K562 (cell line): Measurements from ENCODE around the gene MYO18A. TPM values are rescaled to one million over a fixed set of nuclear protein-coding genes. Genes with fewer than 3 reads are reported as not detected.

Experiments
- ATAC-seq: fragments of 200-7000 bp; cut with Tn5 transposase; 3 replicates; pipeline ENCODE4 v1.9.1; 2020; ENCODE audit warnings: moderate library complexity
- BruUV-seq: library from RNA; stranded (reverse); fragments of 400-500 nt; replicated peaks from 2 replicates; lab custom pipeline; 2021; lab: Mats Ljungman, UMichigan
- CTCF ChIA-PET: fragments of 300-600 bp; formaldehyde crosslinking; extraction: SDS; loops from one replicate; lab custom pipeline; 2021; ENCODE audit warnings: low intra/inter-chr PET ratio; lab: Yijun Ruan, JAX
- POLR2A ChIA-PET: fragments of 300-600, 350-650 bp; sonication (Branson Sonifier 250); formaldehyde crosslinking; extraction: SDS; loops from one replicate; lab custom pipeline; 2021; ENCODE audit warnings: antibody characterized with exemption, inconsistent platforms; lab: Yijun Ruan, JAX
- DNase-seq, 4 experiments: peaks; one replicate each; pipeline versions ENCODE4 v3.0.0 to v3.0.0-alpha.2; 2011 to 2018; ENCODE audit warnings: low spot score in 3 of 4, mixed read lengths in 3 of 4; ENCODE audit errors: extremely low read depth in 1 of 4
- FAIRE-seq: peaks from 2 replicates; lab custom pipeline; 2011; peaks lifted over from hg19 to GRCh38; lab: Jason Lieb, UNC
- H2AFZ ChIP-seq: 2 replicates; pipeline ENCODE4 v1.6.0; 2011; ENCODE audit warnings: low read depth, low read length, control low read depth, inconsistent platforms
- H3K27ac ChIP-seq: fragments of 200-600 bp; 3 replicates; pipeline ENCODE4 v1.8.0; 2011; ENCODE audit warnings: low read depth, mild to moderate bottlenecking, control low read depth, inconsistent platforms, low read length, moderate library complexity, mixed read lengths; ENCODE audit errors: extremely low read depth
- H3K27me3 ChIP-seq, 2 experiments: fragments of 300-600 bp in 1 of 2; 2 replicates in 1 of 2; 3 replicates in 1 of 2; pipeline versions ENCODE4 v1.6.0 to v1.8.0; 2011; ENCODE audit warnings: inconsistent platforms in 2 of 2, low read length in 2 of 2, mild to moderate bottlenecking in 1 of 2, mixed read lengths in 1 of 2, moderate library complexity in 1 of 2; ENCODE audit not compliant: control insufficient read depth in 2 of 2, insufficient read depth in 2 of 2
- H3K36me3 ChIP-seq: fragments of 300-600 bp; 3 replicates; pipeline ENCODE4 v1.8.0; 2011; ENCODE audit warnings: mild to moderate bottlenecking, low read length, inconsistent platforms; ENCODE audit not compliant: control insufficient read depth, insufficient read depth
- H3K4me1 ChIP-seq, 2 experiments: fragments of 200-600 bp in 1 of 2; replicated peaks in 1 of 2; 2 replicates in 1 of 2; 3 replicates in 1 of 2; pipeline versions ENCODE4 v1.5.1 to v1.8.0; 2011; ENCODE audit warnings: inconsistent platforms in 2 of 2, low read length in 2 of 2, mild to moderate bottlenecking in 1 of 2, mixed read lengths in 1 of 2, moderate library complexity in 1 of 2; ENCODE audit not compliant: control insufficient read depth in 2 of 2, insufficient read depth in 2 of 2
- H3K4me2 ChIP-seq: 2 replicates; pipeline ENCODE4 v1.6.1; 2011; ENCODE audit warnings: low read length, control low read depth, inconsistent platforms, mixed read lengths; ENCODE audit not compliant: insufficient read depth
- H3K4me3 ChIP-seq: fragments of 200-600 bp; sonication (generic), shearing (Covaris generic); 2 replicates; pipeline ENCODE4 v1.5.1; 2016; ENCODE audit warnings: control low read depth, inconsistent platforms
- H3K79me2 ChIP-seq: fragments of 200-600 bp; 3 replicates; pipeline ENCODE4 v1.8.0; 2011; ENCODE audit warnings: low read length, inconsistent platforms; ENCODE audit not compliant: control insufficient read depth, insufficient read depth
- H3K9ac ChIP-seq, 2 experiments: 2 replicates each; pipeline versions ENCODE4 v1.6.0 to v1.6.1; 2011; ENCODE audit warnings: low read depth in 2 of 2, low read length in 2 of 2, control low read depth in 1 of 2, inconsistent platforms in 1 of 2, mild to moderate bottlenecking in 1 of 2, mixed read lengths in 1 of 2; ENCODE audit not compliant: insufficient read depth in 1 of 2
- H3K9me1 ChIP-seq: one replicate; pipeline ENCODE4 v1.6.0; 2011; ENCODE audit warnings: inconsistent platforms, mild to moderate bottlenecking, low read length, moderate library complexity; ENCODE audit not compliant: control insufficient read depth, insufficient read depth
- H3K9me3 ChIP-seq: replicated peaks from 2 replicates; pipeline ENCODE4 v1.5.1; 2011; ENCODE audit warnings: low read depth, low read length, inconsistent platforms; ENCODE audit not compliant: control insufficient read depth, insufficient read depth
- H4K20me1 ChIP-seq: replicated peaks from 2 replicates; pipeline ENCODE4 v1.6.1; 2011; ENCODE audit warnings: low read length, inconsistent platforms, mixed read lengths; ENCODE audit not compliant: control insufficient read depth, insufficient read depth
- ESRRB ChIP-seq: fragments of 250-450 bp; sonication (Bioruptor Pico); IDR thresholded peaks from 2 replicates; pipeline ENCODE4 v1.5.0; 2020; ENCODE audit warnings: mild to moderate bottlenecking, moderate library complexity, borderline replicate concordance
- HDAC1 ChIP-seq, 2 experiments: fragments of 450-650 bp; IDR thresholded peaks; 2 replicates each; pipeline ENCODE4 v1.6.1; 2016 to 2017; ENCODE audit warnings: inconsistent platforms in 1 of 2, mild to moderate bottlenecking in 1 of 2, moderate library complexity in 1 of 2
- MIER1 ChIP-seq: fragments of 450-650 bp; IDR thresholded peaks from 2 replicates; pipeline ENCODE4 v1.6.1; 2016; ENCODE audit warnings: antibody characterized with exemption, mild to moderate bottlenecking, low read depth
- MTA3 ChIP-seq: fragments of 450-650 bp; formaldehyde crosslinking; IDR thresholded peaks from 2 replicates; pipeline ENCODE4 v1.6.1; 2017; ENCODE audit warnings: mild to moderate bottlenecking, borderline replicate concordance
- NCOA4 ChIP-seq: fragments of 450-650 bp; IDR thresholded peaks from 2 replicates; pipeline ENCODE4 v1.6.1; 2018; ENCODE audit warnings: mild to moderate bottlenecking; ENCODE audit not compliant: partially characterized antibody
- SMARCA4 ChIP-seq: fragments of 450-650 bp; IDR thresholded peaks from 2 replicates; pipeline ENCODE4 v1.6.1; 2016
- ZNF175 ChIP-seq: fragments of 200-800 bp; sonication (Bioruptor generic); IDR thresholded peaks from 2 replicates; pipeline ENCODE4 v1.6.1; 2016; ENCODE audit warnings: low read depth, mild to moderate bottlenecking, missing genetic modification characterization, missing compliant biosample characterization
- ZNF224 ChIP-seq: sonication (generic); formaldehyde crosslinking; IDR thresholded peaks from 2 replicates; pipeline ENCODE4 v1.8.0; 2022; ENCODE audit warnings: mild to moderate bottlenecking, missing genetic modification reagents
- ZNF76 ChIP-seq: fragments of 250-450 bp; sonication (Bioruptor Pico); IDR thresholded peaks from 2 replicates; pipeline ENCODE4 v1.4.0; 2020; ENCODE audit warnings: mild to moderate bottlenecking, moderate library complexity, borderline replicate concordance
- WGBS: fragments of 100-300 bp; shearing (Covaris generic); methylation state at CpG from one replicate; pipeline ENCODE4 v1.1.6; 2016; ENCODE audit warnings: low coverage, mixed read lengths; ENCODE audit not compliant: insufficient coverage; ENCODE audit errors: missing lambda C conversion rate; 5-methylcytosine and 5-hydroxymethylcytosine counted together
- in situ Hi-C: fragments of 300-500 bp; cut with MboI; formaldehyde crosslinking; loops from 4 replicates; pipeline ENCODE4 v1.15.0; 2018; ENCODE audit warnings: inconsistent platforms, mixed read lengths
- intact Hi-C: fragments of 100-400 bp; cut with micrococcal nuclease; formaldehyde crosslinking; loops from 2 replicates; pipeline ENCODE4 v1.14.2; 2022
- polyA plus RNA-seq, 8 experiments: library from polyadenylated mRNA; depleted of rRNA in 4 of 8; stranded (reverse) in 5 of 8; unstranded in 3 of 8; fragments of >200 nt; fragmentation: Nextera tagmentation in 2 of 8; fragmentation: Illumina TruSeq in 1 of 8; extraction: Ambion mirVana in 2 of 8; extraction: Trizol in 1 of 8; gene quantifications; 2 replicates each; pipeline versions ENCODE4 v1.2.1 to v1.2.3, GENCODE V29; 2011 to 2014; ENCODE audit warnings: inconsistent platforms in 1 of 8, missing spikeins in 1 of 8
- total RNA-seq, 7 experiments: library from RNA; depleted of rRNA in 6 of 7; stranded (reverse); fragments of >200 nt in 6 of 7; fragmentation: Illumina TruSeq in 2 of 7; extraction: Trizol in 2 of 7; gene quantifications; 2 replicates each; pipeline versions ENCODE4 v1.2.1 to v1.2.3, GENCODE V29; 2011 to 2021; ENCODE audit warnings: low replicate concordance in 1 of 7
- TF ChIP-seq, protein P1 (sequence below), 2 experiments: fragments of 450-650 bp in 1 of 2; sonication (generic) in 1 of 2; formaldehyde crosslinking in 1 of 2; IDR thresholded peaks in 1 of 2; conservative IDR thresholded peaks in 1 of 2; 2 replicates each; pipeline versions ENCODE4 v1.6.1 to v1.8.1; 2016 to 2023; ENCODE audit warnings: mild to moderate bottlenecking in 2 of 2, moderate library complexity in 2 of 2, inconsistent platforms in 1 of 2, missing genetic modification reagents in 1 of 2

Gene MYO18A
- total and polyA plus RNA-seq, 9 of the 15 experiments (the other 6 are each of a cell fraction or from before 2014, with no cell fraction given) = 2.5 to 65.4 (median 17.1) TPM

DNA sequence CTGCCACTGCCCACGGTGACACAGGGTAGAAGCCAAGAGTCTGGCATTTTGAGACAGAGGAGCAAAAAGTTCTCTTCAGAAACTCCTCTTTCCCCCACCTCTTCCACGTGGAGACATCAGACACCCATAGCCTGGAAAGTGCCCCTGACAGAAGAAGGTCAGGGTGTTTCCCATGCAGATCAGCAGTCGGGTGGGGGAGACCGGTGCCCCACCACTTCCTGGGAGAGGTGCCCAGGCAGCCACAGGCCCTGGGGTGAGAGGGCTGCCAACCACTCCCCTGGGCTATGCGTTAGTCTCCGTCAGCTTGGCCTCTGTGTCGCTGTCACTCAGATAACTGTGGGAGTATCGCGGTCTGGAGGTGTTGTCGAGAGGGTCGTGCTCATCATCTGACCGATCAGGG is 105.7 kb downstream of the MYO18A start (continued):
- TF ChIP-seq, protein P1, sequence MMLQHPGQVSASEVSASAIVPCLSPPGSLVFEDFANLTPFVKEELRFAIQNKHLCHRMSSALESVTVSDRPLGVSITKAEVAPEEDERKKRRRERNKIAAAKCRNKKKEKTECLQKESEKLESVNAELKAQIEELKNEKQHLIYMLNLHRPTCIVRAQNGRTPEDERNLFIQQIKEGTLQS (IDR thresholded peaks at IDR 0.05) = no peak
- TF ChIP-seq, protein P1 (CRISPR knock-in tag; conservative IDR thresholded peaks at IDR 0.05) = no peak
- TF ChIP-seq ZNF76 (no peak), ESRRB (CRISPR knock-in tag) (no peak), ZNF175 (CRISPR knock-in tag) (no peak), ZNF224 (CRISPR knock-in tag) (no peak), MTA3 (no peak), SMARCA4 (no peak), NCOA4 (no peak)

DNA sequence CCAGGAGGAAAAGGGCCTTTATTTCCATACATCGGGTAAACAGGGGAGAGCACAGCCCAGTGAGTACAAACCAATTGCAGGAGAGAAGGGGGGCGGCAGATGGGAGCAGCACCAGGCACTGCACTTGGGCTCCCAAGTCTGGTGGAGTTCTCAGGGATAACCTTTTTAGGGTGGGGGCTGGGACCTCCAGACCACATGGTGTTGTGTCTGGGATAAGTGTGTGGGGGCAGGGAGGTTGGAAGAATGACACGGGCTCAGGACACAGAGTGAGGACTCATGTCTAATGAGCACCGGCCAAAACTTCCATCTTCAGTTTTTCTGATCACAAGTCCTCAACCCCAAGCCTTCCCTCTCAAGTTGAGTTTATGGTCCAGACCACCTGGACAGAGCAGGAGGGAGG is 106.7 kb downstream of the MYO18A start:
- TF ChIP-seq MIER1 = no peak
- TF ChIP-seq HDAC1 (IDR thresholded peaks at IDR 0.05) = no peak
- in situ Hi-C loops (no loop called here), intact Hi-C loops (no loop called here)
- H3K4me2 ChIP-seq = no peak overlapping the region
- no peaks in the 10 kb centered on the region for H3K27me3 ChIP-seq
- FAIRE-seq (no peak), DNase-seq (no peak), ATAC-seq (no peak)
- H3K9me3 ChIP-seq = no peaks in the 10 kb centered on the region
- ChIA-PET CTCF (no interaction called here), POLR2A (interaction anchor here (1.0 kb wide), 1 partner anchor 18 kb away, joined by 4 read pairs; no protein-coding TSS in a partner anchor)
- no peaks in the 10 kb centered on the region for H3K9me1 ChIP-seq
- H3K4me3 ChIP-seq = no peak overlapping the region
- peaks cover 3% of the 10 kb centered on the region in 2 experiments; a peak in 1 of 5 replicates for H3K4me1 ChIP-seq
- no peak overlapping the region for H2AFZ ChIP-seq
- no TSS peak for BruUV-seq
- no peaks in the 10 kb centered on the region for H4K20me1 ChIP-seq
- WGBS = 43% methylated on average over 4 of the region's 4 CpGs
- peaks cover 7% of the 10 kb centered on the region; the same call in 1 of the 3 replicates for H3K36me3 ChIP-seq
- no peaks in the 10 kb centered on the region for H3K79me2 ChIP-seq
- H3K9ac ChIP-seq = no peak overlapping the region
- H3K27ac ChIP-seq = no peak overlapping the region
